Measurements from ENCODE around the gene GIMAP2. TPM values are rescaled to one million over a fixed set of nuclear protein-coding genes. Genes with fewer than 3 reads are reported as not detected.

GIMAP2 gene
- total and polyA plus RNA-seq, 2 donors (not counting 1 experiment from before 2014, with no cell fraction given): 1.4 to 13.9 TPM

GRCh38 chr7:150737265-150738055 is 52.0 kb downstream of the GIMAP2 start, which contains the start of gene GIMAP5:
Gene GIMAP5, plus strand, starts transcription at chr7:150737418. Its CDS starts 3,467 bp downstream, at chr7:150740885.
- Histone ChIP-seq H3K36me3 (ENCODE audit: control insufficient read depth, insufficient read depth, low read length) (no peaks in the 10 kb centered on the region), H2AFZ (ENCODE audit: low read length) (no peak within 1 kb of the TSS), H3K4me2 (ENCODE audit: extremely low read depth, insufficient read depth, low read length) (no peak within 1 kb of the TSS)

GRCh38 chr7:150738092-150738491 is 52.6 kb downstream of the GIMAP2 start:
- Histone ChIP-seq H3K9ac (ENCODE audit: insufficient read depth, low read length) (no peak overlapping the region), H3K4me1 (ENCODE audit: control insufficient read depth, extremely low read depth, insufficient read depth, low read length) (no peaks in the 10 kb centered on the region), H3K4me2 (ENCODE audit: extremely low read depth, insufficient read depth, low read length) (no peak overlapping the region), H3K79me2 (ENCODE audit: control insufficient read depth, insufficient read depth, low read length) (no peaks in the 10 kb centered on the region), H3K4me3 (replicated peaks in 1 of 4; ENCODE audit: control extremely low read depth in 1 of 4, insufficient read depth in 1 of 4, low read depth in 3 of 4, low read length in 4 of 4) (no peak overlapping the region), H2AFZ (ENCODE audit: low read length) (no peak overlapping the region), H4K20me1 (ENCODE audit: control insufficient read depth, extremely low read depth, insufficient read depth, low read length) (no peaks in the 10 kb centered on the region), H3K9me3 (ENCODE audit: control insufficient read depth, insufficient read depth, low read depth, low read length) (no peaks in the 10 kb centered on the region), H3K27me3 (ENCODE audit: control insufficient read depth, insufficient read depth, low read length) (no peaks in the 10 kb centered on the region), H3K27ac (ENCODE audit: insufficient read depth, low read length) (no peak overlapping the region), H3K36me3 (ENCODE audit: control insufficient read depth, insufficient read depth, low read length) (no peaks in the 10 kb centered on the region)
- TF ChIP-seq CTCF (conservative IDR thresholded peaks at IDR 0.05 in 1 of 2, IDR thresholded peaks at IDR 0.05 in 1 of 2; ENCODE audit: low read depth in 1 of 2, low read length in 2 of 2): no peak
- no peak for TF ChIP-seq EZH2 (IDR thresholded peaks at IDR 0.05; ENCODE audit: low read length, missing control alignments)
- no peak for DNase-seq (ENCODE audit: low read depth in 2 of 2)

More at GRCh38 chr7:150737265-150738055, 52.0 kb downstream of the GIMAP2 start, which contains the start of gene GIMAP5:
- Histone ChIP-seq H3K9me3 (ENCODE audit: control insufficient read depth, insufficient read depth, low read depth, low read length) (no peaks in the 10 kb centered on the region), H4K20me1 (ENCODE audit: control insufficient read depth, extremely low read depth, insufficient read depth, low read length) (no peaks in the 10 kb centered on the region), H3K79me2 (ENCODE audit: control insufficient read depth, insufficient read depth, low read length) (no peaks in the 10 kb centered on the region), H3K4me1 (ENCODE audit: control insufficient read depth, extremely low read depth, insufficient read depth, low read length) (no peaks in the 10 kb centered on the region), H3K9ac (ENCODE audit: insufficient read depth, low read length) (no peak within 1 kb of the TSS), H3K4me3 (replicated peaks in 1 of 4; ENCODE audit: control extremely low read depth in 1 of 4, insufficient read depth in 1 of 4, low read depth in 3 of 4, low read length in 4 of 4) (no peak within 1 kb of the TSS), H3K27me3 (ENCODE audit: control insufficient read depth, insufficient read depth, low read length) (no peaks in the 10 kb centered on the region), H3K27ac (ENCODE audit: insufficient read depth, low read length) (no peak within 1 kb of the TSS)
- TF ChIP-seq EZH2 (IDR thresholded peaks at IDR 0.05; ENCODE audit: low read length, missing control alignments) (no peak), CTCF (conservative IDR thresholded peaks at IDR 0.05 in 1 of 2, IDR thresholded peaks at IDR 0.05 in 1 of 2; ENCODE audit: low read depth in 1 of 2, low read length in 2 of 2) (no peak)
- DNase-seq (ENCODE audit: low read depth in 2 of 2): no peak

- DNase-seq (ENCODE audit: low read depth in 2 of 2): peak in 1 of 2 donors; percentile 10
- H3K4me3 ChIP-seq (replicated peaks in 1 of 4; ENCODE audit: control extremely low read depth in 1 of 4, insufficient read depth in 1 of 4, low read depth in 3 of 4, low read length in 4 of 4): no peak overlapping the region
- H3K4me1 ChIP-seq (ENCODE audit: control insufficient read depth, extremely low read depth, insufficient read depth, low read length): no peaks in the 10 kb centered on the region
- no peaks in the 10 kb centered on the region for H3K79me2 ChIP-seq (ENCODE audit: control insufficient read depth, insufficient read depth, low read length)
- H3K4me2 ChIP-seq (ENCODE audit: extremely low read depth, insufficient read depth, low read length): no peak overlapping the region
- no peak overlapping the region for H3K27ac ChIP-seq (ENCODE audit: insufficient read depth, low read length)
- H3K36me3 ChIP-seq (ENCODE audit: control insufficient read depth, insufficient read depth, low read length): no peaks in the 10 kb centered on the region
- TF ChIP-seq CTCF (conservative IDR thresholded peaks at IDR 0.05 in 1 of 2, IDR thresholded peaks at IDR 0.05 in 1 of 2; ENCODE audit: low read depth in 1 of 2, low read length in 2 of 2) (no peak), EZH2 (IDR thresholded peaks at IDR 0.05; ENCODE audit: low read length, missing control alignments) (no peak)
- no peaks in the 10 kb centered on the region for H3K9me3 ChIP-seq (ENCODE audit: control insufficient read depth, insufficient read depth, low read depth, low read length)
- H2AFZ ChIP-seq (ENCODE audit: low read length): no peak overlapping the region
- no peaks in the 10 kb centered on the region for H3K27me3 ChIP-seq (ENCODE audit: control insufficient read depth, insufficient read depth, low read length)
- H3K9ac ChIP-seq (ENCODE audit: insufficient read depth, low read length): no peak overlapping the region
- no peaks in the 10 kb centered on the region for H4K20me1 ChIP-seq (ENCODE audit: control insufficient read depth, extremely low read depth, insufficient read depth, low read length)
Measured at GRCh38 chr7:150738591-150739001, 53.1 kb downstream of the GIMAP2 start.

Data from fibroblast of lung (primary cell).